K562 treated with DMSO at 1 percent for 12 hours (cell line): ENCODE data around the gene KRTCAP3. TPM values are rescaled to one million over a fixed set of nuclear protein-coding genes. Genes with fewer than 3 reads are reported as not detected.

Experiments
- total RNA-seq: library from RNA; unstranded; fragments of 300-600 nt; gene quantifications from 2 replicates; pipeline ENCODE4 v1.2.3, GENCODE V29; 2022; ENCODE audit not compliant: insufficient read depth

Gene KRTCAP3
- 2.6 TPM in 1 of 2 replicates, not detected in the other for total RNA-seq

GRCh38 chr2:27441958-27442919 lies at the start of gene KRTCAP3:
TSS of gene KRTCAP3 (plus strand) at chr2:27442381. CDS start at chr2:27442413, 32 bp downstream.

GRCh38 chr2:27409321-27410073 lies 32.7 kb upstream of the KRTCAP3 start, which contains the start of gene PPM1G:
TSS of gene PPM1G (minus strand) at chr2:27409591. CDS start at chr2:27409422, 169 bp downstream.

GRCh38 chr2:27428213-27428977 lies 13.8 kb upstream of the KRTCAP3 start, which contains the start of gene NRBP1:
TSS of gene NRBP1 (plus strand) at chr2:27428631. CDS start at chr2:27433274, 4,643 bp downstream.

GRCh38 chr2:27489498-27490397 lies 47.6 kb downstream of the KRTCAP3 start, which contains the start of gene IFT172:
TSS of gene IFT172 (minus strand) at chr2:27489743. CDS start at chr2:27489653, 90 bp downstream.

Other genes with a start within 250 kb of the KRTCAP3 start
- 90.6 and 94.9 TPM in 2 replicates for gene ATRAID, start 230.3 kb upstream of the KRTCAP3 start, total RNA-seq
- 16.8 and 39.2 TPM in 2 replicates for gene SLC5A6, start 230.1 kb upstream of the KRTCAP3 start, total RNA-seq
- gene CAD, start 225.0 kb upstream of the KRTCAP3 start, total RNA-seq: 24.7 and 44.2 TPM in 2 replicates
- gene SLC30A3, start 179.3 kb upstream of the KRTCAP3 start, total RNA-seq: 1.9 and 3.6 TPM in 2 replicates
- gene DNAJC5G, start 166.9 kb upstream of the KRTCAP3 start, total RNA-seq: not detected in 2 replicates
- not detected in 2 replicates for gene TRIM54, start 160.0 kb upstream of the KRTCAP3 start, total RNA-seq
- gene UCN, start 133.9 kb upstream of the KRTCAP3 start, total RNA-seq: 10.6 and 12.6 TPM in 2 replicates
- 51.4 and 75.4 TPM in 2 replicates for gene MPV17, start 119.3 kb upstream of the KRTCAP3 start, total RNA-seq
- 28.5 and 55.0 TPM in 2 replicates for gene GTF3C2, start 85.6 kb upstream of the KRTCAP3 start, total RNA-seq
- 65.5 and 71.2 TPM in 2 replicates for gene EIF2B4, start 72.0 kb upstream of the KRTCAP3 start, total RNA-seq
- 67.7 and 71.0 TPM in 2 replicates for gene SNX17, start 71.8 kb upstream of the KRTCAP3 start, total RNA-seq
- 9.7 and 14.6 TPM in 2 replicates for gene ZNF513, start 61.6 kb upstream of the KRTCAP3 start, total RNA-seq
- 98.2 and 115 TPM in 2 replicates for gene PPM1G, start 32.8 kb upstream of the KRTCAP3 start, total RNA-seq
- gene NRBP1, start 13.8 kb upstream of the KRTCAP3 start, total RNA-seq: 51.5 and 71.6 TPM in 2 replicates
- gene IFT172, start 47.4 kb downstream of the KRTCAP3 start, total RNA-seq: 9.0 and 15.1 TPM in 2 replicates
- 18.8 and 20.6 TPM in 2 replicates for gene FNDC4, start 52.8 kb downstream of the KRTCAP3 start, total RNA-seq
- not detected in 2 replicates for gene GCKR, start 54.5 kb downstream of the KRTCAP3 start, total RNA-seq
- 9.5 and 44.1 TPM in 2 replicates for gene ZNF512, start 140.7 kb downstream of the KRTCAP3 start, total RNA-seq
- gene CCDC121, start 186.6 kb downstream of the KRTCAP3 start, total RNA-seq: 5.9 and 6.7 TPM in 2 replicates
- 30.4 and 46.3 TPM in 2 replicates for gene GPN1, start 186.7 kb downstream of the KRTCAP3 start, total RNA-seq
- 20.9 and 40.2 TPM in 2 replicates for gene SUPT7L, start 221.2 kb downstream of the KRTCAP3 start, total RNA-seq
- gene SLC4A1AP, start 221.5 kb downstream of the KRTCAP3 start, total RNA-seq: 23.5 and 41.8 TPM in 2 replicates